HG02884 (cell line): ENCODE measurements around the gene SCN4B.
"Not testable (repeated sequence)": the region's sequence is repeated elsewhere in the genome, so short reads cannot be mapped to it uniquely, and the experiment has no call there.

Source experiments
- ATAC-seq: cut with Tn5 transposase; IDR thresholded peaks from one replicate; pipeline ENCODE4 v1.9.1; 2021; ENCODE audit warnings: mild to moderate bottlenecking, moderate library complexity; ENCODE audit not compliant: unreplicated experiment

The SCN4B gene

DNA sequence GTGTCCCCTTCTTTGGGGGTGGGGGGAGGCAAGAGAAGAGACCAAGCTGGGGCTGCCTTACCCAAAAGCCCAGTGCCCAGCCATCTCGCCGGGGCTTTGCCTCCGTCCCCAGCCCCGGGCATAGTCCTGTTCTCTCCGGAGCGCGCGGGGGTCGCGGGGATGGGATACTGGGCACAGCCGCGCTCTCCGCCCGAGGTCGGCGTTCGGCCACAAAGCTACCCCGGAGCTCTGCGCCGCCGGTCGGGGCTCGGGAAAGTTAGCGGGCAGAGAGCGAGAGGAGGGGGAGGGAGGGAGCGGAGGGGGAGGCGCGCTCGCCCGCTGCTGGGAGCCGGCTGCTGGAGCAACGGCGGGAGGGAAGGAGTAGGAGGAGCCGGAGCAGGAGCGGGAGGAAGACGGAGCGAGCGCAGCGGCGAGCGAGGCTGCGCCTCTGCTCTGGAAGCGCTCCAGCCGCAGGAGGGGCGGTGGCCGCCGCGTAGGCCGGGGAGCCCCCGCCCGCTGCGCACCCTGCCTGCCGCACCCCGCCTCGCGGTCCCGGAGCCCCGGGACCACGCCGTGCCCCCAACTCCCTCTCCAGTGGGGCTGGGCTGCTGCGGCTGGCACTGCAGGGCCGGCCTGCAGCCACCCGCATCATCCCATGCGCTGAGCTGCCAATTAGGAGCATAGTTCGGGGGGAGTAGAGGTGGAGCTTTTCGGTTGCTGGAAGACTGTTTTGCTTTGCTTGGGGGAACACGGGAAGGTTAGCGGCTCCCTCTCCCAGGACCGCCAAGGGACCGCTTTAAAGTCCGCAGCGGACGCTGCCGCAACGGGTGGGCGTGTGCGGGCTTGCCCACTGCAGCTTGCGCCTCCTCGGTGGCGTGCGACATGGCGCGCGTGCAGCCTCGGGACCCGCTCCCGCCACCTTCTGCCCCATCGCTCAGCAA, at the start of gene SCN4B:
SCN4B (minus strand) TSS at position 272 of the 920 bp plus-strand sequence; CDS start at position 122, 150 bp downstream.
- no peak for ATAC-seq

GRCh38 chr11:118201966-118202365, 49.3 kb upstream of the SCN4B start:
- ATAC-seq = no peak

DNA sequence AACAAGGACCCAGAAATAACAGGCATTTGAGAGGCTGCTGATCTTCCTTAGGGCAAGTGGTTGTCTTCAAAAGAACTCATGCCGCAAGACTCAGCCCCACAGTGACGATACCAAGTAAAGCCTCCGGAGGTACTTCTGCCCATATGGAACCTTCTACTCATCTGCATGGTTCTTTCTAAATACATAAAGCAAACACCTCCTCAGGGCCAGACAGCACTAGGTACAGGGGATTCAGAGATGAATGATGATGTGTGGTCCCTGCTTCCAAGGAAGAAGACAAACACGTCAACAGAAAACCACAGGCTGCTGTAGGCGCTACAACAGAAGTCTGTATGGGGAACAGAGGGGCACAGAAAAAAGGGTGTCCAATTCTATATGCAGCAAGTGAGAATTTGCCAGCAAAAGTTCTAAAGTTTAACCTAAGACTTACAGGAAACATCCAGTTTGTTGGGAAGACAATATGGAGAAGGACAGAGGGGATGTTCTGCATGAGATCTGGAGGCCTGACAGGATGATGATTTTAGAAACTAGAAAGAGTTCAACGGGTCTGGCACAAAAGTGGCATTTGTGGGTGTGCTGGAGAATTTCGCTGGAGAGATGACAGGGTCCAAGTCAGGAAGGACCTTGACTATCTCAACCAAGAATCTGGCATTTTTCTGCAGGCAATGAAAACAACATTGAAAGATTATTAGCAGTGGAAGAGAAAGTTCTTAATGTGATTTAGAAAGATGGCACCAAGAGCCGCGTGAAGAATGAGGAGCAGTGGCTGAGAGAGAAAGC, 48.5 kb upstream of the SCN4B start:
- ATAC-seq = no peak

GRCh38 chr11:118200497-118200896, 47.9 kb upstream of the SCN4B start:
- ATAC-seq = no peak

DNA sequence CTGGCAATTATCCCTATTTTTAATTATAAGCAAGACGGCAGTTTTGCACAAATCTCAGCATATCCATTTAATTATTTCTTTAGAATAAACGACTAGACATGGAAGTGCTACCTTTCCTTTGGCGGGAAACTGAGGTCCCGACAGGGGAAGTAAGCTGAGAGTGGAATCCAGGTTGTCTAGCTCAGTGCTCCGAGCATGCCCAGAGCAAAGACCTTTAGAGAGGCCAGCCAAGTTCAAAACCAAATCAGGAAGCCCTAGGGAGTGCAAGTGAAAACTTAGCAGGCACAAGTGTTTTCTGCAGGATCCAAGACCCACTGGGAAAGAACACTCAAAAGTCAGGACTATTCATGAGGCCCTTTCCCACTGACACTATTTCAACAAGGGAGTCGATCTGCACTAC, 46.5 kb upstream of the SCN4B start:
- ATAC-seq = no peak

DNA sequence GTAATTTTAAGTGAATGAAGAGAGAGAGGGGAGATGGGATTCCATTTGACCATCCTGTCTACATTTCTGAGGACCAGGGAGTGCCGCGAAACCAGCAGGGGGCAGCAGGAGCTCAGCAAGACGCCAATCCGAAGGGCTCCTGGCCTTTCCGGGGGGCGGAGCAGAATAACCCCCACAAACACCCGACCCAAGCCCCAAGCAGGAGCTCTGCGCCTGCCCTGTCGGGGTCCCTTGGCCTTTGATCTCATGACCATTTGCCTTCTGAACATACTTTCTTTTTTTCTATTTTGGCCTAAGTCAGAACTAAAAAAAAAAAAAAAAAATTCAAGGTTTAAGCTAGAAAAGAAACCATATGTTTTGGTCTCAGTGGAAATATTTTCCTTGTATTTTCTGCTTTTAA, 45.7 kb upstream of the SCN4B start:
- ATAC-seq = no peak

GRCh38 chr11:118194835-118195627, 42.4 kb upstream of the SCN4B start:
- no peak for ATAC-seq

DNA sequence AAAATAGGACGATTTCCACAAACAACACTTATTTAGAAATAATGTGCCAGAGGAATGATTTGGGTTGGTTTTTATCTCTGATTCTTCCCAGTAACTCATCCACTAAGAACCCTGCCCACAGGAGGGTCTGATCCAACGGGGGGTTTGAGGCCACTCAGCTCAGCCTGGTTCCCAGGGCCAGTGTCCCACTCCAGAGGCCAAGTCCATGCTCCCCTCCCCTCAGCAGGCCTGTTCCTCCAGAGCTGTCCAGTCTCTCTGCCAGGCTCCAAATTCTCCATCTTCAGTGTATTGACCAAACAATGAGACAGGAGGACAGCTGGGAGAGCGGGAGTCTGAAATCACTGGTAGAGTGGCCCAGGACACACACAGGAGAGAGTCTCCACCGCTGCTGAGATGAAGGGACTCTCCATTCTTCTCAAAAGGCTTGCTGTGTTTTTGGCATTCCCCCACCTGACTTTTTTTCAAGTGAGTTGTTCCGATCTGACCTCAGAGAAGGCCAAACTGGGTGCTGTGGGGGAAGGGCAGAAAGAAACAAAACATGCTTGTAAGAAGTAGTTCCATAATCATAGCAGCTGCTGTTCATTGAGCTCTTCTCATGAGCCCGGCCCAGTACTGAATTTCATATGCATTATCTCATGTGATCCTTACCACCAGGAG, 41.4 kb upstream of the SCN4B start:
- no peak for ATAC-seq

GRCh38 chr11:118192817-118193216, 40.2 kb upstream of the SCN4B start:
- not testable (repeated sequence) for ATAC-seq

- ATAC-seq = not testable (repeated sequence)
These were observed 38.4 kb upstream of the SCN4B start for GRCh38 chr11:118190942-118191506.

- ATAC-seq = no peak
These were observed 33.9 kb upstream of the SCN4B start for GRCh38 chr11:118186346-118187107.

GRCh38 chr11:118184784-118185579, 32.4 kb upstream of the SCN4B start:
- ATAC-seq = no peak

DNA sequence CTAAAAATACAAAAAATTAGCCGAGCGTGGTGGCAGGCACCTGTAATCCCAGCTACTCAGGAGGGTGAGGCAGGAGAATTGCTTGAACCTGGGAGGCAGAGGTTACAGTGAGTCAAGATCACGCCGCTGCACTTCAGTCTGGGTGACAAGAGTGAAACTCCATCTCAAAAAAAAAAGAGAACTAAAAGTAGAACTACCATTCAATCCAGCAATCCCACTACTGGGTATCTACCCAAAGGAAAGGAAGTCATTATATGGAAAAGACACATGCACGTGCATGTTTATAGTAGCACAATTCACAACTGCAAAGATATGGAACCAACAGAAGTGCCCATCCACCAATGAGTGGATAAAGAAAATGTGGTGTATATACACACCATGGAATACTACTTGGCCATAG, 31.1 kb upstream of the SCN4B start:
- ATAC-seq = not testable (repeated sequence)

- no peak for ATAC-seq
These were observed 27.7 kb upstream of the SCN4B start for GRCh38 chr11:118180300-118180703.

DNA sequence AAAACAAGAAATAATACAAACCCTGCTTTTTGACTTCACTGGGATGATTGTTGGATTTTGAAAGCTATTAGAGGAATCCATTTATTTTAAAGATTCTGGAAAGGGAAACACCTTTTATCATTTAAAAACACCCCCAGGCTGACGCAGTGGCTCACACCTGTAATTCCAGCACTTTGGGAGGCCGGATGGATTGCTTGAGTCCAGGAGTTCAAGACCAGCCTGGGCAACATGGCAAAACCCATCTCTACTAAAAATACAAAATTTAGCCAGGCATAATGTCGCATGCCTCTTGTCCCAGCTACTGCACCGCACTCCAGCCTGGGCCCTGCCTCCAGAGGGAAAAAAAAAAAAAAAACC, 24.1 kb upstream of the SCN4B start:
- ATAC-seq = no peak

DNA sequence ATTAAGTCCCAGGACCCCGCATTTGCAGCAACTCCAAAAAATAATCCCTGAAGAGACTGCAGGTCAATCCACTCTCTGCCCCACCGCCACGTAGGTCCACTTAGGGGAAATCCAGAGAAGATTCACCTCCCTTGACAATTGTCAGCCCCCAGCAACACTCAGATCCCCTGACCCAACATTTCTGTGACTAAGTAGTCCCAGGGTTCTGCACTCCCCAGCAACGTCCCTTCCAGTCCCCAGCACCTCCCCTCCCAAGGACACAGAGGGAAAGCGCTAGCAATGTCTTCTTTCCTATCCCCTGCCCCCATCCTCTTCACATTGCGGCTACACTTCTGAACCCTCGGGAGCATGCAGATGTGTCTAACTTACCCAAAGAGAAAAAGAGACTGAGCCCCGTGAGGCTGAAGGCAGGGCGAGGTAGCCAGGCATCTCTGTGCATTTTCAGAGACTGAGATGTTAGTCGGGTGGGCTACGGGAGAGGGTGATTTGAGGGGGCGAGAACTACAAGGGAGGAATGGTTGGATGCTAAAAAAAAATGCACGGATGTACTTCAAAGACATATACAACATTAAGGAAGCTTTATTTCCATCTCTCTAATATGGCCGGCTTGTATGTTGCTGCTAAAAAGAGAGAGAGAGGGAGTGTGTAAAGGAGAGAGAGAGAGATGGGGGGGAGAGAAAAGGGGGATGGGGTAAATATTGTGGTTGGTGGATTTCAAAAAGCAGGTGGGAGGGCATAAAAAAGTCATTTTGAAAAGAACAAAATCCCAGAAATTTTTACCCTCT, 23.6 kb upstream of the SCN4B start, which contains the start of gene SCN2B:
SCN2B (minus strand) TSS at position 647 of the 785 bp plus-strand sequence; CDS start at position 439, 208 bp downstream.
- no peak for ATAC-seq

DNA sequence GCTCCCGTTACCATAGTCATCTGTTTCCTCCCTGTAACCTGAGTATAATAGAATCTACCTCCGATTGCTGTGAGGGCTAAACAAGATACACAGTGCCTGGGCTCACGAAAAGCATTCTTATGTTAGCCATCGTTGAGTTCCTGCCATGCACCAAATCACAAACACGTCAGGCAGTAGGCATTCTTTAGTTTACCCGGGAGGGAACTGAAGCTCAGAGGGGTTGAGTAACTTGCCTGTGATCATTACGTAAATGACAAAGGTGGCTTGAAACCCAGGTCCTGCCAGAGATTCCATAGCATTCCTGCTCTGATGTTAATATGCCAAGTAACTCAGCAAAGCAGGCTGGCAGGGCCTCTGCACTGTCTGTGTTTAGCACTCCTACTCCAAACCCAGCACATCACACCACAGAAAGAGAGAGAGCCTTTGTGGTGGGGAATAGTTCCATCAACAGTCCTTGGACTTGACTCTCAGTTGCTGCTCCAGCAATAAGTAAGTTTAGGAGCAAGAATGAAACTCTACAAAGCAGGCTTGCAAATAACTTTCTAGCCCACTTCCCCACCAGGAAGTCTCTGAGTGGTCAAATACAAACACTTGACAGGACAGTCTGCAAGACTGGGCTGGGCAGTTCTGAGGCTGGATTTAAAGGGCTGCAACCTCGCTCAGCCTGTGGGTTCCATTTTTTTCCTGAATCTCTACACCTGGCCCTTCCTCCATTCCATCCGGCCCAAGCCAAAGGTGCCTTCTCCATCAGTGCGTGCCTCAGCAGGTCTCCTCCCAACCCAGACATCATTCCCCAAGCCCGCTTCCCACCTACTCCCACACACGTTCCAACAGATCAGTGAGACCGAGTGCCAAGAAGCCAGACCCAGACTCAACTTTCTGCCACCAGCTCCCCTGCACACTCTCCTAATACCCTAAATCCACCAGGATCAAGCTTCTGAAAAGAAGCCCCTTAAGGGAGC, 22.7 kb upstream of the SCN4B start:
- no peak for ATAC-seq
